B cell (primary cell): ENCODE measurements around the gene FAM53C. TPM values are rescaled to one million over a fixed set of nuclear protein-coding genes. Genes with fewer than 3 reads are reported as not detected.

Source experiments
- ATAC-seq: fragments of 200-7000 bp; cut with Tn5 transposase; one replicate; pipeline ENCODE4 v1.10.0; 2021; ENCODE audit warnings: low read depth, mild to moderate bottlenecking, moderate number of reproducible peaks, moderate library complexity
- CTCF ChIA-PET: fragments of 350-600 bp; sonication (Branson Sonifier 250); formaldehyde crosslinking; loops from one replicate; lab custom pipeline; 2021; ENCODE audit warnings: antibody characterized with exemption, inconsistent platforms; lab: Charles Lee
- POLR2A ChIA-PET: fragments of 350-600 bp; sonication (Branson Sonifier 250); formaldehyde crosslinking; loops from one replicate; lab custom pipeline; 2021; ENCODE audit warnings: antibody characterized with exemption; lab: Charles Lee
- DNase-seq: peaks from one replicate; pipeline ENCODE4 v3.0.0; 2013
- H2AFZ ChIP-seq: 2 replicates; pipeline ENCODE4 v1.6.1; 2012; ENCODE audit warnings: mild to moderate bottlenecking, low read depth, low read length; ENCODE audit not compliant: insufficient read depth, poor library complexity, severe bottlenecking
- H3K27ac ChIP-seq, 2 donors: 1 replicate in 1 of 2; 2 replicates in 1 of 2; pipeline ENCODE4 v1.5.1; 2012 to 2013; ENCODE audit warnings: low read length in 2 of 2, mild to moderate bottlenecking in 2 of 2, moderate library complexity in 1 of 2
- H3K27me3 ChIP-seq, 4 experiments: fragments of 200-600 bp in 1 of 4; sonication (generic) in 1 of 4; replicated peaks in 1 of 4; 1 replicate in 2 of 4; 2 replicates in 2 of 4; pipeline versions ENCODE4 v1.6.1 to v1.7.0; 2013 to 2016; ENCODE audit warnings: low read length in 3 of 4, mild to moderate bottlenecking in 2 of 4, mixed read lengths in 1 of 4, moderate library complexity in 1 of 4; ENCODE audit not compliant: insufficient read depth in 4 of 4, control insufficient read depth in 3 of 4; ENCODE audit errors: control extremely low read depth in 1 of 4
- H3K36me3 ChIP-seq, 2 experiments: replicated peaks in 1 of 2; 1 replicate in 1 of 2; 2 replicates in 1 of 2; pipeline versions ENCODE4 v1.6.1 to v1.7.1; 2013; ENCODE audit warnings: low read length in 1 of 2; ENCODE audit not compliant: insufficient read depth in 2 of 2, control insufficient read depth in 1 of 2; ENCODE audit errors: control extremely low read depth in 1 of 2, extremely low read depth in 1 of 2
- H3K4me1 ChIP-seq, 2 donors: fragments of 200-600 bp in 1 of 2; sonication (generic) in 1 of 2; 1 replicate in 1 of 2; 2 replicates in 1 of 2; pipeline versions ENCODE4 v1.5.1 to v1.6.1; 2013 to 2017; ENCODE audit warnings: low read length in 2 of 2; ENCODE audit not compliant: control insufficient read depth in 2 of 2, insufficient read depth in 2 of 2
- H3K4me2 ChIP-seq: replicated peaks from 2 replicates; pipeline ENCODE3; 2012; ENCODE audit warnings: mild to moderate bottlenecking, low read depth, low read length; ENCODE audit not compliant: poor library complexity, severe bottlenecking
- H3K4me3 ChIP-seq, 5 experiments: fragments of 200-600 bp in 1 of 5; sonication (generic) in 1 of 5; 1 replicate in 3 of 5; 2 replicates in 2 of 5; pipeline versions ENCODE4 v1.5.1 to v1.7.0; 2011 to 2016; ENCODE audit warnings: low read length in 4 of 5, mild to moderate bottlenecking in 4 of 5, low read depth in 2 of 5, control low read depth in 1 of 5, moderate library complexity in 1 of 5; ENCODE audit not compliant: insufficient read depth in 1 of 5; ENCODE audit errors: control extremely low read depth in 1 of 5, extremely low read depth in 1 of 5
- H3K79me2 ChIP-seq: fragments of 200-600 bp; sonication (generic); one replicate; pipeline ENCODE4 v1.6.0; 2016; ENCODE audit warnings: low read length; ENCODE audit not compliant: control insufficient read depth, insufficient read depth
- H3K9ac ChIP-seq: fragments of 200-600 bp; sonication (generic); 2 replicates; pipeline ENCODE4 v1.6.1; 2017; ENCODE audit warnings: mild to moderate bottlenecking, low read length, moderate library complexity
- H3K9me3 ChIP-seq, 3 donors: one replicate each; pipeline versions ENCODE4 v1.6.1 to v1.7.1; 2013; ENCODE audit warnings: low read length in 2 of 3; ENCODE audit not compliant: control insufficient read depth in 2 of 3, insufficient read depth in 1 of 3; ENCODE audit errors: control extremely low read depth in 1 of 3
- H4K20me1 ChIP-seq: 2 replicates; pipeline ENCODE4 v1.6.0; 2012; ENCODE audit warnings: mild to moderate bottlenecking, low read length; ENCODE audit not compliant: insufficient read depth, control insufficient read depth, poor library complexity, severe bottlenecking
- H3K27ac Mint-ChIP-seq: one replicate; pipeline ENCODE4 v1.8.0; 2021; ENCODE audit warnings: mixed read lengths
- H3K27me3 Mint-ChIP-seq: one replicate; pipeline ENCODE4 v1.8.0; 2021; ENCODE audit warnings: mixed read lengths
- H3K4me1 Mint-ChIP-seq: one replicate; pipeline ENCODE4 v1.8.0; 2021; ENCODE audit warnings: mixed read lengths
- H3K4me3 Mint-ChIP-seq: one replicate; pipeline ENCODE4 v1.8.0; 2021; ENCODE audit warnings: mixed read lengths
- H3K9me3 Mint-ChIP-seq: one replicate; pipeline ENCODE4 v1.8.0; 2022; ENCODE audit warnings: mixed read lengths; ENCODE audit not compliant: insufficient read depth
- EZH2 ChIP-seq: IDR thresholded peaks from 2 replicates; pipeline ENCODE4 v1.6.1; 2012; ENCODE audit warnings: borderline replicate concordance, low read depth, mild to moderate bottlenecking, moderate library complexity, low read length; ENCODE audit not compliant: insufficient read depth, poor library complexity, severe bottlenecking
- WGBS: methylation state at CpG from one replicate; pipeline ENCODE4 v1.1.5; 2013; ENCODE audit warnings: missing lambda C conversion rate; ENCODE audit not compliant: insufficient coverage; 5-methylcytosine and 5-hydroxymethylcytosine counted together
- intact Hi-C: fragments of 100-400 bp; cut with micrococcal nuclease; formaldehyde crosslinking; loops from one replicate; pipeline ENCODE4 v1.10.0; 2022
- polyA plus RNA-seq: library from polyadenylated mRNA; depleted of rRNA; stranded (reverse); fragments of >200 nt; gene quantifications from 2 replicates; pipeline ENCODE4 v1.2.3, GENCODE V29; 2012
- total RNA-seq, 2 donors: library from RNA; stranded (reverse); fragments of 120-200 nt in 1 of 2; gene quantifications; 1 replicate in 1 of 2; 2 replicates in 1 of 2; pipeline versions ENCODE4 v1.2.3 to v1.2.4, GENCODE V29; 2013 to 2022
- TF ChIP-seq, protein P1 (sequence below): fragments of 200-600 bp; IDR thresholded peaks from one replicate; pipeline ENCODE4 v1.8.0; 2022; ENCODE audit warnings: antibody characterized with exemption, mild to moderate bottlenecking

FAM53C gene
- total and polyA plus RNA-seq, 2 donors (not counting 1 experiment from before 2014, with no cell fraction given) = 29.8 to 44.9 TPM

DNA sequence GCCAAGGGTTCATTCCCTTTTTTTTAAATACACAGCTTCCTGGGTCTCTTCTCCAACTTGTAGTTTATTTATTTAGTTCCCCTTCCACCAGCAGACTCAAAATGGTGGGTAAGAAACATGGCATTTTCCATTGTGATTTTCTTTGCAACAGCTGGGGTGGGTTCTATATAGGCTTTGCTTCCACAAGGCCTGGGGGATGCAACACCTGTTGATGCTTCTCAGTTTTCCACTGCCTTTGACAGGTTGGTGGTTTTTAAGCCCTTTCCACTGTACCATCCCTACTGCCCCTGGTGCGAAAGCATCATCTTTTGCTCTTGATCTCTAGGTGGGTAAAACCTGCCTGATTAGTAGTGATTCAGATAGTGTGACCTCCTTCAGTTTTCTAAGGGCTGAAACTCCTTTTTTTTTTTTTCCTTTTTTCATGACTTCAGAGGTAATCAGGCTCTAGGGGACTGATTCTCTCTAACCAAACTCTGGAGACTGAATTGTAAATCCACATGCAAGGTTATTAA, 22.9 kb downstream of the FAM53C start:
- H3K4me3 Mint-ChIP-seq = peak overlapping the region; percentile 30
- Histone ChIP-seq H3K9me3 (peaks cover 0 to 4% (median 0%) of the 10 kb centered on the region in 3 donors), H3K79me2 (peaks cover 91% of the 10 kb centered on the region), H3K4me1 (peaks cover 4 to 8% of the 10 kb centered on the region in 2 donors), H3K27me3 (no peaks in the 10 kb centered on the region), H3K9ac (no peak overlapping the region), H2AFZ (no peak overlapping the region), H3K36me3 (no peaks in the 10 kb centered on the region), H3K4me3 (no peak overlapping the region), H3K4me2 (no peak overlapping the region), H3K27ac (peak overlapping the region in 1 of 2 donors; percentile 51), H4K20me1 (peaks cover 68% of the 10 kb centered on the region)
- H3K4me1 Mint-ChIP-seq = peaks cover 31% of the 10 kb centered on the region
- ATAC-seq (no peak), DNase-seq (no peak)
- H3K9me3 Mint-ChIP-seq = no peaks in the 10 kb centered on the region
- no CpG with 5 or more reads among the region's 1 CpG for WGBS
- TF ChIP-seq, protein P1, sequence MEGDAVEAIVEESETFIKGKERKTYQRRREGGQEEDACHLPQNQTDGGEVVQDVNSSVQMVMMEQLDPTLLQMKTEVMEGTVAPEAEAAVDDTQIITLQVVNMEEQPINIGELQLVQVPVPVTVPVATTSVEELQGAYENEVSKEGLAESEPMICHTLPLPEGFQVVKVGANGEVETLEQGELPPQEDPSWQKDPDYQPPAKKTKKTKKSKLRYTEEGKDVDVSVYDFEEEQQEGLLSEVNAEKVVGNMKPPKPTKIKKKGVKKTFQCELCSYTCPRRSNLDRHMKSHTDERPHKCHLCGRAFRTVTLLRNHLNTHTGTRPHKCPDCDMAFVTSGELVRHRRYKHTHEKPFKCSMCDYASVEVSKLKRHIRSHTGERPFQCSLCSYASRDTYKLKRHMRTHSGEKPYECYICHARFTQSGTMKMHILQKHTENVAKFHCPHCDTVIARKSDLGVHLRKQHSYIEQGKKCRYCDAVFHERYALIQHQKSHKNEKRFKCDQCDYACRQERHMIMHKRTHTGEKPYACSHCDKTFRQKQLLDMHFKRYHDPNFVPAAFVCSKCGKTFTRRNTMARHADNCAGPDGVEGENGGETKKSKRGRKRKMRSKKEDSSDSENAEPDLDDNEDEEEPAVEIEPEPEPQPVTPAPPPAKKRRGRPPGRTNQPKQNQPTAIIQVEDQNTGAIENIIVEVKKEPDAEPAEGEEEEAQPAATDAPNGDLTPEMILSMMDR = no peak
- no peak for TF ChIP-seq EZH2
- intact Hi-C loops = no loop called here
- H3K27me3 Mint-ChIP-seq = no peaks in the 10 kb centered on the region
- ChIA-PET POLR2A (no interaction called here), CTCF (interaction anchor here (0.5 kb wide), 1 partner anchor 618 kb away, joined by 9 read pairs; no protein-coding TSS in a partner anchor)
- no peak overlapping the region for H3K27ac Mint-ChIP-seq

DNA sequence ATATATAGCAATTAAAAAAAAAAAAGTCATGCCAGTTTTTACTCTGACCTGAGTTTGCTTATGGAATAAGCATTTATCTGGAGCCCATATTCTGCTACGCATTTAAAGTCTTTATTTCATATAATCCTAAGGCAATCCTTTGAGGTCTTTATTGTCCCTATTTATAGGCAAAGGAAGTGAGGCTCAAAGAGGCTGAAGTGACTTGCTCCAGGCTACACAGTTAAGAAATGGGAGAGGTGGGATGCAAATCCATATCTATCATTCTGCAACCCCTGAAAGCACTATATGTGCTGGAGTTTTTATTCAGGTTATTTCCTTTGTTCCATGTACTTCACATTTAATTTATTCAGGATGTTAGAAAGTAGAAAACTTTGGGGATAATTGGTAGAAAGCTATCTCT, 26.5 kb downstream of the FAM53C start:
- Histone ChIP-seq H3K9me3 (no peaks in the 10 kb centered on the region), H3K4me1 (peaks cover 20 to 24% of the 10 kb centered on the region in 2 donors), H3K4me3 (no peak overlapping the region), H2AFZ (no peak overlapping the region), H3K36me3 (peaks cover 0 to 3% of the 10 kb centered on the region in 2 experiments), H3K79me2 (peaks cover 96% of the 10 kb centered on the region), H3K27ac (no peak overlapping the region), H3K27me3 (no peaks in the 10 kb centered on the region), H3K9ac (no peak overlapping the region), H4K20me1 (peaks cover 95% of the 10 kb centered on the region), H3K4me2 (no peak overlapping the region)
- no peak for ATAC-seq
- intact Hi-C loops = no loop called here
- TF ChIP-seq EZH2 = no peak
- TF ChIP-seq, protein P1 = no peak
- ChIA-PET CTCF (no interaction called here), POLR2A (no interaction called here)
- peaks cover 48% of the 10 kb centered on the region for H3K4me1 Mint-ChIP-seq
- no peak overlapping the region for H3K4me3 Mint-ChIP-seq
- WGBS = no CpG with 5 or more reads among the region's 1 CpG
- H3K27ac Mint-ChIP-seq = no peak overlapping the region
- H3K9me3 Mint-ChIP-seq = no peaks in the 10 kb centered on the region
- no peak for DNase-seq
- H3K27me3 Mint-ChIP-seq = no peaks in the 10 kb centered on the region
